ENCODE data around the gene ARIH1. TPM values are rescaled to one million over a fixed set of nuclear protein-coding genes. Genes with fewer than 3 reads are reported as not detected.
"Not testable (repeated sequence)": the region's sequence is repeated elsewhere in the genome, so short reads cannot be mapped to it uniquely, and the experiment has no call there.

Gene ARIH1
- total RNA-seq, 2 donors from 2014 or later: 155 to 175 TPM

DNA sequence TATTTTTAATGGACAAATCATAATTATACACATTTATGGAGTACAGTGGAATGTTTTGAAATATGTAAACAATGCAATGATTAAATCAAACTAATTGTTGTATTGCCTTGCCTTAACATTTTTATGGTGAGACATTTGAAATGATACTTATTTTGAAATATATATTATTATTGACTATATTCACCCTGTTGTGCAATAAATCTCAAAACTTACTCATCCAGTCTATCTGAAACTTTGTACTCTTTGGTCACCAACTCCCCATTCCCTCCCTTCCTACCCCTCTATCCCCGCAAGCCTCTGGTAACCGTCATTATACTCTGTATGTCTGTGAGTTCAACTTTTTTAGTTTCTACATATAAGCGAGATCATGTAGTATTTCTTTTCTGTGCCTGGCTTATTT is 105.7 kb downstream of the ARIH1 start:
- Mint-ChIP-seq H3K4me3 (no peak overlapping the region), H3K36me3 (peaks cover 44% of the 10 kb centered on the region), H3K4me1 (ENCODE audit: low read depth in 2 of 2) (peaks cover 0 to 8% of the 10 kb centered on the region in 2 donors), H3K27ac (no peak overlapping the region), H3K9me3 (peaks cover 3% of the 10 kb centered on the region), H3K27me3 (no peaks in the 10 kb centered on the region)
- no peak for ATAC-seq
- no peak for DNase-seq (ENCODE audit: low spot score)

DNA sequence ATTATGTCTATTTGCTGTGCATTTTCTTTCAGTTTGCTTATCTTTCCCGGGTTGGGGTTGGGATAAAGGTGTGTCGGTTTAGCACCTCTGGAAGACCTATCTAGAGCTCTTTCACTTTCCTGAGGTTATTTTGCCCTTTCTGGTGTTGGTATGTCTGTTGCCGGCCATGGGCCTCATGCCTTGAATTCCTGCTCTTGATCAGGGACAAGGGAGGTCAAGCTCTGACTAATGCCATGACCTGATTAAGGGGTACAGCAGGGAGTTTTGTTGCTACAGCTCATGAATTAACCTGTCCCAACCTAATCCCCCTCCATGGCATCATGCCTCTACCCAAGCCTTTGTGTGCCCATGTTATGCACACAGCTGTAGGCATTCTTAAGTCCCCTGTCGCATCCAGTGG is 109.9 kb downstream of the ARIH1 start:
- ATAC-seq (no peak), DNase-seq (ENCODE audit: low spot score) (no peak)
- Mint-ChIP-seq H3K27ac (no peak overlapping the region), H3K4me1 (ENCODE audit: low read depth in 2 of 2) (peaks cover 0 to 6% of the 10 kb centered on the region in 2 donors), H3K9me3 (peaks cover 2% of the 10 kb centered on the region), H3K4me3 (no peak overlapping the region), H3K27me3 (no peaks in the 10 kb centered on the region), H3K36me3 (peaks cover 39% of the 10 kb centered on the region)

DNA sequence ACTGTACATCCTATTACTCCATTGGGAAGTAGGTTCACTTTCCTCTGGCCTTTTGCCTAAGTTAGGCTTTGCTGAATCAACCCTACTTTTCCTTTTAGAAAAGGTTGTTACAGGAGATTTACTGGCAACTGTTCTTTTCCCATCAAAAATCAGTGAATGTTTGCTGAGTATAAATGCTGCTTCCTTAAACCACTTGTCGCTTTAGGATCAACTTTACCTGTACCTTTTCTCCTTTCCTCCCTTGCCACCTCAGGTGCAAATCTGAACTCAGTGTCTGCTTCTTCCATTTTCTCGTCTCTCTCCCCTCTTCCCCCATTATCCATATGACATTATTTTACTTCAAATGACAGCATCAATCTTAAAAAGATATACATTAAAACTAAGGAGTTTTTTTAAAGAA is 110.9 kb downstream of the ARIH1 start:
- H3K4me1 Mint-ChIP-seq (ENCODE audit: low read depth in 2 of 2): peaks cover 0 to 4% of the 10 kb centered on the region in 2 donors
- H3K36me3 Mint-ChIP-seq: peaks cover 33% of the 10 kb centered on the region
- no peak overlapping the region for H3K4me3 Mint-ChIP-seq
- no peak overlapping the region for H3K27ac Mint-ChIP-seq
- ATAC-seq (no peak), DNase-seq (ENCODE audit: low spot score) (no peak)
- H3K27me3 Mint-ChIP-seq: no peaks in the 10 kb centered on the region
- no peaks in the 10 kb centered on the region for H3K9me3 Mint-ChIP-seq

DNA sequence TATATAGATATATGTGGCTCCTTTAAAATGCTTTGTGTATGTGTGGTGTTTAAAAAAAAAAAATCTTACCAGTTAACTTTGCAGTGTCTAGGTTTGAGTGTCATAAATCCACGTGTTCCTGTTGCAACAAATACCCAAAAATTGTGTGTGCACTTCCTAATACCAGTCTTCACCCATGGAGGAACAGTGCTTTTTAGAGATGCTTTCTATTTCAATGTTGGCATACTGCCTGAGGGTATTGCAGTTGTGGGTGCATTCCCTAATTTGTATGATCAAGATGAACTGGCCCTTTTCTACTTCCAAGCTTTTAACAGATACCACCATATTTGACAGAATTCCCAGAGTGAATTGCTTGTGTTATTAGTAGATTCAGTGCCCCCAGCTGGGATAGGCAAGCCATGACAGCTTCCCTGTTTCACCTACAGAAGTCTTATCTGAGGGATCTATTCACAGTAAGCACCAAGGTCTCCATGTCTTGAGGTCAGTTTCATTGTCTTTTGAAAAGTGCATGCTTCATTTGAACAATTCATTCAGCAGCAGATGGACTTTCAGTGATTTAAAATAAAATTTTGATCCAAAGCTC is 111.4 kb downstream of the ARIH1 start:
- Mint-ChIP-seq H3K4me1 (ENCODE audit: low read depth in 2 of 2) (peaks cover 0 to 2% of the 10 kb centered on the region in 2 donors), H3K36me3 (peaks cover 28% of the 10 kb centered on the region), H3K27me3 (no peaks in the 10 kb centered on the region), H3K9me3 (no peaks in the 10 kb centered on the region), H3K4me3 (no peak overlapping the region), H3K27ac (no peak overlapping the region)
- no peak for DNase-seq (ENCODE audit: low spot score)
- no peak for ATAC-seq

GRCh38 chr15:72588096-72588495 is 114.0 kb downstream of the ARIH1 start:
- Mint-ChIP-seq H3K27me3 (no peaks in the 10 kb centered on the region), H3K4me3 (no peak overlapping the region), H3K4me1 (ENCODE audit: low read depth in 2 of 2) (peaks cover 0 to 2% of the 10 kb centered on the region in 2 donors), H3K36me3 (peaks cover 26% of the 10 kb centered on the region), H3K27ac (no peak overlapping the region), H3K9me3 (no peaks in the 10 kb centered on the region)
- ATAC-seq: no peak
- no peak for DNase-seq (ENCODE audit: low spot score)

GRCh38 chr15:72590427-72590826 is 116.3 kb downstream of the ARIH1 start:
- no peaks in the 10 kb centered on the region for H3K4me1 Mint-ChIP-seq (ENCODE audit: low read depth in 2 of 2)
- no peak for DNase-seq (ENCODE audit: low spot score)
- no peak for ATAC-seq
- no peaks in the 10 kb centered on the region for H3K27me3 Mint-ChIP-seq
- no peak overlapping the region for H3K27ac Mint-ChIP-seq
- H3K36me3 Mint-ChIP-seq: peaks cover 11% of the 10 kb centered on the region
- no peak overlapping the region for H3K4me3 Mint-ChIP-seq
- H3K9me3 Mint-ChIP-seq: no peaks in the 10 kb centered on the region

DNA sequence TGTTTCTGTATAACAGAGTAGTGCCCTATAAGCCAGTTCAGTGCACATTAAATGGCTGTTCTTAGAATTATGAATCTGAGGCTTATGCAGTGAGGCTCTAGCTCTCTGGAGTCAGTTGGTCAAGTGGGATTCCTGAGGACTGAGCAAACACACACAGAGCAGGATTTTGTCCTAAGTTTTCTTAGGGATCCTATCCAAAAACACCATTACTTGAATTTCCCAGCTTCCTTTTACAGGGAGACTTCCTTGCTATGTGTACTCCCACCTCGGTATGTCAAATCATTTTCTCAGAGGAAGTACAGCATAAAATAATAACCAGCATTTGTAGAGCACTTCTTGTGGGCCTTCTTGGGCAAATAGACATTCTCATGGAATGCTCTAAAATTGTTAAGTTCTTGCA is 117.2 kb downstream of the ARIH1 start:
- no peak overlapping the region for H3K4me3 Mint-ChIP-seq
- peaks cover 6% of the 10 kb centered on the region for H3K36me3 Mint-ChIP-seq
- no peaks in the 10 kb centered on the region for H3K4me1 Mint-ChIP-seq (ENCODE audit: low read depth in 2 of 2)
- no peak overlapping the region for H3K27ac Mint-ChIP-seq
- no peaks in the 10 kb centered on the region for H3K27me3 Mint-ChIP-seq
- no peaks in the 10 kb centered on the region for H3K9me3 Mint-ChIP-seq
- ATAC-seq: no peak
- no peak for DNase-seq (ENCODE audit: low spot score)

DNA sequence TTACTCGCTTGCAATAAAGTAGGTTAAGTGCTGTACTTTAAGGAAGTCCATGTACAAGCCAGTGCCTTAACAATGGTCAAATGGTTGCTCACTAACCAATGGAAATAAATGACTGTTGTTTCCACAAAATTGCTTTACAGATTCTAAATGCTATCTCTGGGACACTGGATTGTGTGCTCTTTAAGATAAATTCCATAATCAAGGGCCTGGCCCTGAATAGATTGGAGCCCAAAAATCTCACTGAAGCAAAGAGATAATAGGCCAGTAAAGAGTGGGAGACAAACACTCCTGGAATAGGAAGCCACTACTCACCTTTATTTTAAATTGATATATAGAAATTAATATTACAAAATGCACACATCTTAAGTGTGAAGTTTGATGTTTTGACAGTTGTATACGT is 118.0 kb downstream of the ARIH1 start:
- H3K36me3 Mint-ChIP-seq: peaks cover 5% of the 10 kb centered on the region
- no peak overlapping the region for H3K4me3 Mint-ChIP-seq
- no peaks in the 10 kb centered on the region for H3K27me3 Mint-ChIP-seq
- no peaks in the 10 kb centered on the region for H3K4me1 Mint-ChIP-seq (ENCODE audit: low read depth in 2 of 2)
- ATAC-seq: no peak
- DNase-seq (ENCODE audit: low spot score): no peak
- no peak overlapping the region for H3K27ac Mint-ChIP-seq
- no peaks in the 10 kb centered on the region for H3K9me3 Mint-ChIP-seq

DNA sequence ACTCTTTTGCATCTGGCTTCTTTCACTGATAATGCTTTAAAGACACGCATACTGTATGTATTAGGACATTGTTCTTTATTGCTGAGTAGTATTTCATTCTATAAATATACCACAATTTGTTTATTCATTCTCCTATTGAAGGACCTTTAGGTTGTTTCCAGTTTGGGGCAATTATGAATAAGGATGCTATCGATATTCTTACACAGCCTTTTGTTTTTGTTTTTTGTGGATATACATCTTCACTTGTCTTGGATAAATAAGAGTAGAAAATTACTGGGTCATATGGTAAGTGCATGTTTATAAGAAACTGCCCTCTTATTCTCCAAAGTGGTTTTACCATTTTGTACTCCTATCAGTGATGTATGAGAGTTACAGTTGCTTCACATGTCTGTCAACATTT is 118.5 kb downstream of the ARIH1 start:
- Mint-ChIP-seq H3K27ac (no peak overlapping the region), H3K4me1 (ENCODE audit: low read depth in 2 of 2) (no peaks in the 10 kb centered on the region), H3K36me3 (no peaks in the 10 kb centered on the region), H3K4me3 (no peak overlapping the region), H3K27me3 (no peaks in the 10 kb centered on the region), H3K9me3 (no peaks in the 10 kb centered on the region)
- no peak for ATAC-seq
- no peak for DNase-seq (ENCODE audit: low spot score)

DNA sequence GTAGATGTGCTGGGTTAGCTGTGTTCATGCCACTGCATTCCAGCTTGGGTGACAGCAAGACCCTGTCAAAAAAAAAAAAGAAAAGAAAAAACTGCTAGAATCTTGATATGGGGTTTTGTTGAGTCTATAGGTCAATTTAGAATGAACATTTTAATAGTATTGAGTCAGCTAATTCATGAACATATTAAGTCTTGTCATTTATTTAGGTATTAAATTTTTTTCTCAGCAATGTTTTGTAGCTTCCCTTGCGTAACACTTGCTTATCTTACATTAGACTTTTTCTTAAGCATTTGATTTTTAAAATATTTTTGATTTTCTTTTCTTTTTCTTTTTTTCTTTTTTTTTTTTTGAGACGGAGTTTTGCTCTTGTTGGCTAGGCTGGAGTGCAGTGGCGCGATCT is 119.7 kb downstream of the ARIH1 start:
- no peak overlapping the region for H3K27ac Mint-ChIP-seq
- ATAC-seq: no peak

GRCh38 chr15:72599855-72600464 is 125.8 kb downstream of the ARIH1 start:
- ATAC-seq (no peak), DNase-seq (ENCODE audit: low spot score) (no peak)
- Mint-ChIP-seq H3K4me1 (ENCODE audit: low read depth in 2 of 2) (no peaks in the 10 kb centered on the region), H3K27ac (no peak overlapping the region), H3K27me3 (peaks cover 0 to 4% of the 10 kb centered on the region in 2 donors), H3K4me3 (no peak overlapping the region), H3K36me3 (no peaks in the 10 kb centered on the region), H3K9me3 (no peaks in the 10 kb centered on the region)

More for the DNA sequence above, 119.7 kb downstream of the ARIH1 start:
- H3K9me3 Mint-ChIP-seq: no peaks in the 10 kb centered on the region
- no peaks in the 10 kb centered on the region for H3K27me3 Mint-ChIP-seq
- no peak for DNase-seq (ENCODE audit: low spot score)
- no peak overlapping the region for H3K4me3 Mint-ChIP-seq
- no peaks in the 10 kb centered on the region for H3K4me1 Mint-ChIP-seq (ENCODE audit: low read depth in 2 of 2)
- no peaks in the 10 kb centered on the region for H3K36me3 Mint-ChIP-seq

DNA sequence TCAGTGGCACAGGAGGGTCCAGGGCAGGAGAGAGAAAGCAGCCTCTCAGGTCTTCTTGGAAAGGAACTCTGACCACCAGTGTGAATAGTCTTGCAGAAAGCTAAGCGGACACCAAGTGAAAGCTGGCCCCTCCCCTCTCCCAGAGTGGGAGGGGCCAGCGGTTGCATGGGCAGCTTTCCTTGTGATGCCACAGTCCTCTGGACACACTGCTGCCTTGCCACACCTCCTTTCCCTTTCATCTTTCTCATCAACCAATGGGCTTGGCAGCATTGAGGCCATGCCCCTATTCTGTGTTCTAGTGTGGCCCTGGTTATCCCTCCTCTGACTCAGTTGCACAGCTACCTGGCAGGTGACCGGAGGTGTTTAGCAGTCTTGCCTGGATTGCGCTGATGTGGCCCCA is 130.7 kb downstream of the ARIH1 start:
- no peaks in the 10 kb centered on the region for H3K36me3 Mint-ChIP-seq
- peaks cover 0 to 4% of the 10 kb centered on the region in 2 donors for H3K27me3 Mint-ChIP-seq
- ATAC-seq: peak in 1 of 2 donors; percentile 11
- DNase-seq (ENCODE audit: low spot score): no peak
- H3K9me3 Mint-ChIP-seq: no peaks in the 10 kb centered on the region
- no peak overlapping the region for H3K27ac Mint-ChIP-seq
- H3K4me3 Mint-ChIP-seq: no peak overlapping the region
- no peaks in the 10 kb centered on the region for H3K4me1 Mint-ChIP-seq (ENCODE audit: low read depth in 2 of 2)

DNA sequence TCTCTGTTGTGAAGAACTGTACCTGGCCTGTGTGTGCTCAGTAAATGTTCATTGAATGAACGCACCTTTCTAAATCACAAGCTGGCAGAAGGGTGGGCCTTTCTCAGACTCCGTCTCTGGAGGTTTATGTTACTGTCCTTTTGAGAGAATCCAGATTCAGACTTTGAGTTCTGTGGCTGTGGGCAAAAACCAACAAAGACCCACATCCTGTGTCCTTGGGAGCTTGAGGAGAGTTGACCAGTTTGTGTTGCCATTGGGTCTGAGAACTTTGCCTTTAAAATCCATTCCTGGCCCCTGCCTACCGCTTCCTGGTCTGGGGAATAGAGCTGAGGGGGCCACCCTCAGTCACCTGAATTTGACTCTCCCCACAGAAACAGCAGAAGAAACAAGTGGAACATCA is 134.0 kb downstream of the ARIH1 start:
- ATAC-seq; H3K9me3 Mint-ChIP-seq; H3K27ac Mint-ChIP-seq; H3K4me1 Mint-ChIP-seq (ENCODE audit: low read depth in 2 of 2); H3K27me3 Mint-ChIP-seq; H3K36me3 Mint-ChIP-seq; DNase-seq (ENCODE audit: low spot score); H3K4me3 Mint-ChIP-seq: not testable (repeated sequence)

- Mint-ChIP-seq H3K27ac (no peak overlapping the region), H3K4me1 (ENCODE audit: low read depth in 2 of 2) (no peaks in the 10 kb centered on the region), H3K9me3 (no peaks in the 10 kb centered on the region), H3K27me3 (no peaks in the 10 kb centered on the region), H3K4me3 (no peak overlapping the region), H3K36me3 (no peaks in the 10 kb centered on the region)
- ATAC-seq (no peak), DNase-seq (ENCODE audit: low spot score) (no peak)
Measured at GRCh38 chr15:72609862-72610261, 135.7 kb downstream of the ARIH1 start.

DNA sequence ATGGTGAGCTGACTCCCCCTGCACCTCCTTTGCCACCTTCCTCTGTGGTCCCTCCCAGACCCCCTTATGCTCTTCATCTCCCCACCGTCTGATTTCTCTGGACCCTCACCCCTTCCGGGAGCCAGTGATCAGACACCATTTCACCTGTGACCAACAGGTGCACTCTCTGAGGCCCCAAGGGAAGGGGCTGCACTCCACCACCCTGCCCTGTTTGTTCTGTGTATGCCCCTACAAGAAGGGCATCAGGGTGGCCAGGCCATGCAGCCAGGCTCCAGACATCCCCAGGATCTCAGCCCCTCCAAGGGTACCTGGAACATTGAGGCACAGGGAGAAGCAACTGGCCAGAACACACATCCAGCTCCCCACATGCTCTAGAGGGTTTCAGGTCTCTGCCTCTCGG is 138.2 kb downstream of the ARIH1 start:
- ATAC-seq; DNase-seq (ENCODE audit: low spot score); H3K4me1 Mint-ChIP-seq (ENCODE audit: low read depth in 2 of 2); H3K27ac Mint-ChIP-seq; H3K36me3 Mint-ChIP-seq; H3K4me3 Mint-ChIP-seq; H3K27me3 Mint-ChIP-seq; H3K9me3 Mint-ChIP-seq: not testable (repeated sequence)

All from natural killer cell treated with Interleukin-12 subunit alpha and Interleukin-12 subunit beta and Interleukin-15 and Interleukin-18, amount 100 ng/mL, for 72 hours (primary cell).